ENCODE measurements around the gene DLGAP1. TPM values are rescaled to one million over a fixed set of nuclear protein-coding genes. Genes with fewer than 3 reads are reported as not detected.

Gene DLGAP1
- total RNA-seq, 1 experiment from 2014 or later, result 23.0 TPM

- TF ChIP-seq, protein P1, sequence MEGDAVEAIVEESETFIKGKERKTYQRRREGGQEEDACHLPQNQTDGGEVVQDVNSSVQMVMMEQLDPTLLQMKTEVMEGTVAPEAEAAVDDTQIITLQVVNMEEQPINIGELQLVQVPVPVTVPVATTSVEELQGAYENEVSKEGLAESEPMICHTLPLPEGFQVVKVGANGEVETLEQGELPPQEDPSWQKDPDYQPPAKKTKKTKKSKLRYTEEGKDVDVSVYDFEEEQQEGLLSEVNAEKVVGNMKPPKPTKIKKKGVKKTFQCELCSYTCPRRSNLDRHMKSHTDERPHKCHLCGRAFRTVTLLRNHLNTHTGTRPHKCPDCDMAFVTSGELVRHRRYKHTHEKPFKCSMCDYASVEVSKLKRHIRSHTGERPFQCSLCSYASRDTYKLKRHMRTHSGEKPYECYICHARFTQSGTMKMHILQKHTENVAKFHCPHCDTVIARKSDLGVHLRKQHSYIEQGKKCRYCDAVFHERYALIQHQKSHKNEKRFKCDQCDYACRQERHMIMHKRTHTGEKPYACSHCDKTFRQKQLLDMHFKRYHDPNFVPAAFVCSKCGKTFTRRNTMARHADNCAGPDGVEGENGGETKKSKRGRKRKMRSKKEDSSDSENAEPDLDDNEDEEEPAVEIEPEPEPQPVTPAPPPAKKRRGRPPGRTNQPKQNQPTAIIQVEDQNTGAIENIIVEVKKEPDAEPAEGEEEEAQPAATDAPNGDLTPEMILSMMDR (IDR thresholded peaks at IDR 0.05), result no peak
- TF ChIP-seq GRHL2 (CRISPR knock-in tag; IDR thresholded peaks at IDR 0.05; ENCODE audit: insufficient replicate concordance, severe bottlenecking) (no peak), USF2 (CRISPR knock-in tag; IDR thresholded peaks at IDR 0.05) (no peak)
Measured at GRCh38 chr18:3966642-3967358, 488.3 kb downstream of the DLGAP1 start (continued).

DNA sequence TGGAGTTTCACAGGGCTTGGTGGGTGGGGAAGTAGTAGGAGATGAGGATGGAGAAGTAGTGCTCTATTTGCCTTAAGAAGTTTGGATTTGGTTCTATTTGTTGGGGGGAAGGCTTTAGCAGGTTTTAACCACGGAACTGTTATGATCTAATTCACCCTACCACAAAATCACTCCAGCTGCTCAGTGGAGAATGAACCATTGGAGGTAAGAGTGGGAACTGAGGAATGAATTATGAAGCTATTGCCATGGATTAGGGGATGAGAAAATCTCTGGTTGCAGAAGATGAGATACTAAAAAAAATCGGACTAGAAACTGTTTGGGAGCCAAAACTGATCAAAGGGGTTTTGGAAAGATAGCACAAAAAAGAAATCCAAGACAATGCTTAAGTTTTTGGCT is 488.9 kb downstream of the DLGAP1 start:
- Mint-ChIP-seq H3K9me3 (no peaks in the 10 kb centered on the region), H3K27me3 (ENCODE audit: low read depth) (no peaks in the 10 kb centered on the region; the same call in 1 of the 2 replicates)

More for the DNA sequence above, 488.9 kb downstream of the DLGAP1 start:
- Mint-ChIP-seq H3K27ac (no peak overlapping the region), H3K36me3 (no peaks in the 10 kb centered on the region), H3K4me1 (peaks cover 40% of the 10 kb centered on the region), H3K4me3 (no peak overlapping the region)
- TF ChIP-seq MLX (CRISPR knock-in tag; IDR thresholded peaks at IDR 0.05), result no peak
- TF ChIP-seq ZBTB43 (CRISPR knock-in tag; IDR thresholded peaks at IDR 0.05), result no peak
- TF ChIP-seq AR (CRISPR knock-in tag; IDR thresholded peaks at IDR 0.05), result no peak
- no peak for TF ChIP-seq SP1 (CRISPR knock-in tag; conservative IDR thresholded peaks at IDR 0.05)
- TF ChIP-seq MAX (CRISPR knock-in tag; IDR thresholded peaks at IDR 0.05), result no peak
- TF ChIP-seq, protein P2, sequence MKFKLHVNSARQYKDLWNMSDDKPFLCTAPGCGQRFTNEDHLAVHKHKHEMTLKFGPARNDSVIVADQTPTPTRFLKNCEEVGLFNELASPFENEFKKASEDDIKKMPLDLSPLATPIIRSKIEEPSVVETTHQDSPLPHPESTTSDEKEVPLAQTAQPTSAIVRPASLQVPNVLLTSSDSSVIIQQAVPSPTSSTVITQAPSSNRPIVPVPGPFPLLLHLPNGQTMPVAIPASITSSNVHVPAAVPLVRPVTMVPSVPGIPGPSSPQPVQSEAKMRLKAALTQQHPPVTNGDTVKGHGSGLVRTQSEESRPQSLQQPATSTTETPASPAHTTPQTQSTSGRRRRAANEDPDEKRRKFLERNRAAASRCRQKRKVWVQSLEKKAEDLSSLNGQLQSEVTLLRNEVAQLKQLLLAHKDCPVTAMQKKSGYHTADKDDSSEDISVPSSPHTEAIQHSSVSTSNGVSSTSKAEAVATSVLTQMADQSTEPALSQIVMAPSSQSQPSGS (CRISPR knock-in tag; IDR thresholded peaks at IDR 0.05; ENCODE audit: borderline replicate concordance, low read depth), result no peak
- no peak for TF ChIP-seq TP53 (CRISPR knock-in tag; IDR thresholded peaks at IDR 0.05)
- no peak for TF ChIP-seq TEAD1 (CRISPR knock-in tag; IDR thresholded peaks at IDR 0.05)
- TF ChIP-seq E2F5 (CRISPR knock-in tag; IDR thresholded peaks at IDR 0.05), result no peak
- no peak for TF ChIP-seq ELF4 (CRISPR knock-in tag; IDR thresholded peaks at IDR 0.05; ENCODE audit: low read depth)
- no peak for TF ChIP-seq PRRX2 (CRISPR knock-in tag; IDR thresholded peaks at IDR 0.05)
- TF ChIP-seq GABPB1 (CRISPR knock-in tag; IDR thresholded peaks at IDR 0.05), result no peak
- TF ChIP-seq KAT7 (CRISPR knock-in tag; IDR thresholded peaks at IDR 0.05; ENCODE audit: borderline replicate concordance), result no peak
- no peak for TF ChIP-seq ARID4B (CRISPR knock-in tag; IDR thresholded peaks at IDR 0.05; ENCODE audit: borderline replicate concordance)
- TF ChIP-seq FOXJ3 (CRISPR knock-in tag; IDR thresholded peaks at IDR 0.05; ENCODE audit: borderline replicate concordance), result no peak
- POLR2A ChIA-PET, result interaction anchor here (0.7 to 0.8 kb wide), 2 partner anchors 97 to 1181 kb away, joined by 3 to 4 read pairs; no protein-coding TSS in a partner anchor
- ATAC-seq (no peak), DNase-seq (ENCODE audit: low spot score) (no peak)
- CTCF ChIA-PET, result interaction anchor here (1.2 to 2.1 kb wide), 3 partner anchors 29 to 263 kb away, joined by 3 to 13 read pairs (median 9); no protein-coding TSS in a partner anchor

Measured in WTC11 (cell line).